Glutamatergic neuron (in vitro differentiated cells): ENCODE data around the gene MBP. TPM values are rescaled to one million over a fixed set of nuclear protein-coding genes. Genes with fewer than 3 reads are reported as not detected.

Source experiments
- DNase-seq: peaks from one replicate; pipeline ENCODE4 v3.0.0; 2022
- H3K27ac Mint-ChIP-seq: one replicate; pipeline ENCODE4 v1.8.0; 2020; ENCODE audit warnings: mild to moderate bottlenecking, mixed read lengths, inconsistent platforms; ENCODE audit not compliant: unreplicated experiment
- H3K27me3 Mint-ChIP-seq: one replicate; pipeline ENCODE4 v1.8.0; 2020; ENCODE audit warnings: mild to moderate bottlenecking, moderate library complexity, mixed read lengths, inconsistent platforms; ENCODE audit not compliant: unreplicated experiment
- H3K36me3 Mint-ChIP-seq: one replicate; pipeline ENCODE4 v1.8.0; 2020; ENCODE audit warnings: mild to moderate bottlenecking, mixed read lengths, inconsistent platforms; ENCODE audit not compliant: unreplicated experiment
- H3K4me1 Mint-ChIP-seq: one replicate; pipeline ENCODE4 v1.8.0; 2020; ENCODE audit warnings: mild to moderate bottlenecking, low read depth, mixed read lengths, inconsistent platforms; ENCODE audit not compliant: unreplicated experiment
- H3K4me3 Mint-ChIP-seq: one replicate; pipeline ENCODE4 v1.8.0; 2020; ENCODE audit warnings: mild to moderate bottlenecking, mixed read lengths, inconsistent platforms; ENCODE audit not compliant: unreplicated experiment
- H3K9me3 Mint-ChIP-seq: one replicate; pipeline ENCODE4 v1.8.0; 2020; ENCODE audit warnings: mild to moderate bottlenecking, moderate library complexity, mixed read lengths, inconsistent platforms; ENCODE audit not compliant: unreplicated experiment
- CTCF ChIP-seq: fragments of 200-600 bp; sonication (generic); IDR thresholded peaks from one replicate; pipeline ENCODE4 v1.5.0; 2021; ENCODE audit not compliant: partially characterized antibody, unreplicated experiment
- total RNA-seq: library from RNA; stranded (reverse); fragmentation: NEBNext Ultra II Directional; extraction: Animal tissue kit (Norgen Biotek cat#: 25700); gene quantifications from one replicate; pipeline ENCODE4 v1.2.1, GENCODE V29; 2021; ENCODE audit not compliant: unreplicated experiment

MBP gene
- total RNA-seq, 1 donor from 2014 or later, result 82.6 TPM

DNA sequence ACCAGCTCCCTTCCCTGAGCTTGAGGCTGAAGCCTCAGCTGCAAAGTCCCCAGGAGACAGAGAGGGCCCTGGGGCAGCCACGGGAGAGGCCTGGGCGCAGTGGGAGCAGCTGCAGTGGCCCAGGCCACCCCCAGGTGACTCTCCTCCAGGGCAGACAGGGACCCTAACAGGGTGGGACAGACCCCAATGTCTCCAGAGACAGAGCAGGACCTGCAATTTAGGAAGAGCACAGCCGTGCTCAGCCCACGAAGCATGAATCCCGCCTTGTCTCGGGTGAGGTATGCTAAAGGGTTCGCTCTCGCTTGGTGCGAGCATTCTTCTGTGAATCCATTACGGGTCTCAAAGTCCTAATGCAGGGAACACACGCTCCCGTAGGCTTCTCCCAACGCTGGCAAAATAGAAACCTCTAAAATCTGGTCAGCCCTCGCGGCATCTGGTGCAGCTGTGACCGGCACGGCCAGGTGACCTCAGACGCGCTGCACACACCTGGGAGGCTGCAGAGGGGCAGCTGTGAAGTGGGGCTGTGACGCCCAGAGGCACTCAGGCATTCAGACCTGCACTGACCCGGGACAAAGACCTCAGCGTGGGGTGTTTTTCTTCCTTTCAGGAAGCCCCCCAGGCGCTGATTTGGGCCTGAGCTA is 12.6 kb downstream of the MBP start:
- Mint-ChIP-seq H3K27me3 (peaks cover 3% of the 10 kb centered on the region), H3K27ac (no peak overlapping the region), H3K4me1 (peaks cover 19% of the 10 kb centered on the region)

GRCh38 chr18:77119101-77119850 is 13.3 kb downstream of the MBP start:
- Mint-ChIP-seq H3K4me3 (no peak overlapping the region), H3K4me1 (peaks cover 18% of the 10 kb centered on the region), H3K36me3 (peaks cover 6% of the 10 kb centered on the region), H3K27me3 (peaks cover 3% of the 10 kb centered on the region), H3K27ac (peak overlapping the region; percentile 22), H3K9me3 (peaks cover 6% of the 10 kb centered on the region)
- TF ChIP-seq CTCF, result no peak
- DNase-seq, result no peak

More for the DNA sequence above, 12.6 kb downstream of the MBP start:
- Mint-ChIP-seq H3K36me3 (peaks cover 6% of the 10 kb centered on the region), H3K9me3 (peaks cover 5% of the 10 kb centered on the region), H3K4me3 (no peak overlapping the region)
- no peak for TF ChIP-seq CTCF
- no peak for DNase-seq

- peaks cover 7% of the 10 kb centered on the region for H3K36me3 Mint-ChIP-seq
- H3K4me3 Mint-ChIP-seq, result no peak overlapping the region
- TF ChIP-seq CTCF, result no peak
- H3K4me1 Mint-ChIP-seq, result peaks cover 18% of the 10 kb centered on the region
- DNase-seq, result no peak
- H3K27me3 Mint-ChIP-seq, result peaks cover 3% of the 10 kb centered on the region
- H3K27ac Mint-ChIP-seq, result peak overlapping the region; percentile 73
- peaks cover 8% of the 10 kb centered on the region for H3K9me3 Mint-ChIP-seq
These were observed 14.1 kb downstream of the MBP start for GRCh38 chr18:77118256-77119090.

GRCh38 chr18:77116201-77117080 is 16.1 kb downstream of the MBP start:
- Mint-ChIP-seq H3K9me3 (peaks cover 15% of the 10 kb centered on the region), H3K36me3 (peaks cover 21% of the 10 kb centered on the region), H3K27ac (no peak overlapping the region), H3K27me3 (peaks cover 3% of the 10 kb centered on the region), H3K4me1 (peaks cover 22% of the 10 kb centered on the region), H3K4me3 (no peak overlapping the region)
- no peak for DNase-seq
- TF ChIP-seq CTCF, result no peak
